Epidermal melanocyte (primary cell): ENCODE data around the gene PRSS8.
A peak's percentile ranks its signal among the peaks of the same experiment; 100 is the strongest.

Source experiments
- DNase-seq: peaks from one replicate; pipeline ENCODE4 v3.0.0; 2011; ENCODE audit warnings: low spot score; ENCODE audit not compliant: insufficient read length

Gene PRSS8

DNA sequence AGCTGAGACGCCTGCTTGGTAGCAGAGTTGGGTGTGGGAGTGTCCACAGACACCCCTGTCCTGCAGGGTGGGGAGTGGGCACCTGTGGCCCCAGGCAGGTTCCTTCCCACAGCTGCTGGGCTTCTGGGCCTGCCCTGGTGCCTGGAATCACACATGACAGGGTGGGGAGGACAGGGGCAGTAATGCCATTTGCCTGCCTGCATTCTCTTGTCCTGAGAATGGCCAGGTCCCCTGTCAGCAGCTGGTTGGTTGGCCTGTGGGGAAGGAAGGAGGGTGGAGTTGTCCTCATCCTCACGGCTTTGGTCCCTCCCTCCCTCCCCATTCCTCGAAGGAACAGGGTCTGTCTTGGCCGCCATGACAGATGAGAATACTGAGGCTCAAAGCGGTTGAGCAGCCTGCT is 52.0 kb downstream of the PRSS8 start:
- DNase-seq, result peak; percentile 15

DNA sequence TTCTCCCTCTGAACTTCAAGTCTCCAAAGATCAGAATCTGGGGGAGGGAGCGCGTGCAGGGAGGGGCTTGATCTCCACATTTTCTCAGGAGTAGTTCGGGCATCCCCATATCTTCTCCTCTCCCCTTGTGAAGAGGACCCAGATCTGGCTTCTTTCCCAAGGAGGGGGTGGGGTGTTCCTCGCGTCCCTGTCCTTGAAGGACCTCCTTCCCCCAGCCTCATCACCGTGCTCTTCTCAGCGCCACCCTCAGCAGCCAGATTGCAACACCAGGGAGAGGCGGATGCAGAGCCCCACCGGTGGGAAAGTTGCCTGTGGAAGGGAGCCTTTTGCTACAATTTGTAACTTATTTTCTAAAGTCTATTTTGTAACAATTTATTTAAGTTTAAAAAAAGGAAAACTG is 52.4 kb downstream of the PRSS8 start:
- peak; percentile 4 for DNase-seq

DNA sequence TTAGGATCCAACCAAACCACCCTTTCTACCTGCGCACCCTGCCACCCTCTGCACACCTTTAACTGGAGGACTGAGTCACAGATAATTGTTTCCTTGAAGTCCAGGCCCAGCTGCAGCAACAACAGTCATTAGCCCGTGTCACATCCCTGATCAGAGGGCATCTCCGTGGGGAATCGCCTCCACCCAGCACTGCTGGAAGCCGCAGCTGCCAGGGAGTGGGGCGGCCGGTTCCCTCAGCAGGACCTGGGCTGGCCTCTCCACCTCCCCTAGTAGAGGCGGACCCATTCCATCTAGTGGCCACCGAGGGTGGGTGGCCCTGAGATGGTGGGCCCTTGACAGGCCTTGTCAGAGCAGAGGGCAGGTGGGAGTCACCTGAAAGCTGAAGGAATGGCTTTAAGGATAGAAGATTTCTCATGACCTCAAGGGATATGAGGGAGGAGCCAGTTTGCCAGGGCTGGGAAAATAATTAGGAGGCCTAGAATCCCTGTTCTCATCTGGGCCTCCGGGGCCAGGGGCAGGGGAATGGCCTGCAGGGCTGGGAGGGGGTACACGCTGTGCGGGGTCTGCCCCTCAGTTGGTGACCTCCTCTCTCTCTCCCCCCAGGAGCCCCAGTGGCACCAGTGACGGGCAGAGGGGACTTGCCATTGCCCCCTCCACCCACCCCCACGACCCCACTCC is 53.0 kb downstream of the PRSS8 start:
- DNase-seq, result peak; percentile 14
